ENCODE measurements around the gene ACBD6. TPM values are rescaled to one million over a fixed set of nuclear protein-coding genes. Genes with fewer than 3 reads are reported as not detected.

Gene ACBD6
- total RNA-seq, 1 donor from 2014 or later: 57.5 TPM

DNA sequence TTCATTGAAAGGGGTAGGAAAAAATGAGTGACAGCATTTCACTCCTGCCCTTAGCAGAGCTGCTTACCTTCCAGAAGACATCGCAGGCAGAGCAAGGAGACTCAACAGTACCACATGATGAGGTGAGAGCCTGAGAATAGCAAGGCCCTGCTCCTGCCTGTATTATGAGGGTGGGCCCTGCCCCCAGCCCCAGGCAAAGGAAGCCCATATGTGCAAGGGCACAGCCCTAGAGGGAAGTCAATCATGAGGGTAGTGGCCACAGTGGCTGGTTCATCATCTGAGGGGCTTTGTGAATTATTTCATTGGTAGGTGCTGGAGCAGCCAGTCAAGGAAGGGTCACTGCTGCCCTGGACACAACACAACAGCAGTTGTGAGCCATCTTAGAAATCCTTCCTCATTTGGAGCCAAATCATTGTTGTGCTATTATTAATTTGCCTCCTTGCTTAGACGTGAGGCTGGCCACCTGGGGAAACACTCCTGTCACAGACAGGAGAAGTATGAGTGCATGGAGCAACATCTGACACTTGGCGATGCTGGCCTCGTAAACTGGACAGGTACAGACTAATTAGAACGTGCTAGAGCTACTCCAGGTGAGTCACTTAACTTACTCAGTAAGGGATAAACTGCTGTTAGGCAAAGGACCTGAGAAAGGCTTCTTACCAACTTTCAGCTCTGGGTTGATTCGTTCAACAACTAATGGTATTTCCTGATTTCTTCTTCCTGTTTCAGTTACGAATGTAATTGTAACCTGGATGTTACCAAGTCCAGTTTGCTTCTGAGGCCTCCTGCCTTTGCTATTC lies 22.7 kb upstream of the ACBD6 start:
- Mint-ChIP-seq H3K9me3 (ENCODE audit: unreplicated experiment) (no peaks in the 10 kb centered on the region), H3K4me1 (ENCODE audit: unreplicated experiment) (peaks cover 43% of the 10 kb centered on the region), H3K36me3 (ENCODE audit: unreplicated experiment) (no peaks in the 10 kb centered on the region), H3K27ac (ENCODE audit: unreplicated experiment) (peak overlapping the region; percentile 53), H3K27me3 (ENCODE audit: unreplicated experiment) (no peaks in the 10 kb centered on the region), H3K4me3 (ENCODE audit: unreplicated experiment) (no peak overlapping the region)
- DNase-seq (ENCODE audit: extremely low spot score, unreplicated experiment): no peak
- TF ChIP-seq, protein P1, sequence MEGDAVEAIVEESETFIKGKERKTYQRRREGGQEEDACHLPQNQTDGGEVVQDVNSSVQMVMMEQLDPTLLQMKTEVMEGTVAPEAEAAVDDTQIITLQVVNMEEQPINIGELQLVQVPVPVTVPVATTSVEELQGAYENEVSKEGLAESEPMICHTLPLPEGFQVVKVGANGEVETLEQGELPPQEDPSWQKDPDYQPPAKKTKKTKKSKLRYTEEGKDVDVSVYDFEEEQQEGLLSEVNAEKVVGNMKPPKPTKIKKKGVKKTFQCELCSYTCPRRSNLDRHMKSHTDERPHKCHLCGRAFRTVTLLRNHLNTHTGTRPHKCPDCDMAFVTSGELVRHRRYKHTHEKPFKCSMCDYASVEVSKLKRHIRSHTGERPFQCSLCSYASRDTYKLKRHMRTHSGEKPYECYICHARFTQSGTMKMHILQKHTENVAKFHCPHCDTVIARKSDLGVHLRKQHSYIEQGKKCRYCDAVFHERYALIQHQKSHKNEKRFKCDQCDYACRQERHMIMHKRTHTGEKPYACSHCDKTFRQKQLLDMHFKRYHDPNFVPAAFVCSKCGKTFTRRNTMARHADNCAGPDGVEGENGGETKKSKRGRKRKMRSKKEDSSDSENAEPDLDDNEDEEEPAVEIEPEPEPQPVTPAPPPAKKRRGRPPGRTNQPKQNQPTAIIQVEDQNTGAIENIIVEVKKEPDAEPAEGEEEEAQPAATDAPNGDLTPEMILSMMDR (IDR thresholded peaks at IDR 0.05): no peak

DNA sequence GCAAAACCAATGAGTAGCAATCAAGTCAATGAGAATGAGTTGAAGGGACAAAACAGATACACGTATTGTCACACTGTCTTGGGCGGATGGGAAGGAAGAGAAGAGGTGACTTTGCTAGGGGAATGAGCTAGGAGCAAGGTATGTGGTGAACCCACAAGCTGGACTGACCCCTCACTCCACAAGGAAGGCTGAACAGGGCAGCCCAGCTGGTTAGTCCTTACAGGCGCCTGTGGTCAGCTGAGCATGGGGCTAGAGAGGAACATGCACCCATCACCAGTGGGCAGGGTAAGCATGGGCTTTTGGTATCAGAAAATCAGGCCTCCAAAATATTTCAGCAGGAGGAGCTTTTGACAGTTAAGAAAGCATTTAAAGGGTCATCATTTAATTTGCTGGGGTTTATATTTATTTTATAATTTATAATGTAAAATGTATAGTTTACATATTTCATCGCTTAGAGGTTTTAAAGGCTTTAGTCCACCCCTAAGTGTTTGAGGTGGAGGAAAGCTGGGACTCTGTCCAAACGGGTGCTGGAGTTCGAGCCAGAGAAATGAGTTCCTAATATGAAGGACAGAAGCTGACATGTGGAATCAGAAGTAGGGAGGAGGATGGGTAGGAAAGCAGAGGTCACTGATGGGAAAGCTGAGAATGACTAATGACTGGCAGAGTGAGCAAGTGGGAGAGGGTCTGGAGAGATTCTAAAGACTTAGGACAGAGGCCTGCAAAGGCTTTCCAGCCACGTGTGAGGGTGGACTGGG lies 22.0 kb upstream of the ACBD6 start:
- Mint-ChIP-seq H3K4me1 (ENCODE audit: unreplicated experiment) (peaks cover 35% of the 10 kb centered on the region), H3K27me3 (ENCODE audit: unreplicated experiment) (no peaks in the 10 kb centered on the region), H3K4me3 (ENCODE audit: unreplicated experiment) (no peak overlapping the region), H3K9me3 (ENCODE audit: unreplicated experiment) (no peaks in the 10 kb centered on the region), H3K27ac (ENCODE audit: unreplicated experiment) (no peak overlapping the region), H3K36me3 (ENCODE audit: unreplicated experiment) (no peaks in the 10 kb centered on the region)
- TF ChIP-seq, protein P1 (IDR thresholded peaks at IDR 0.05): no peak
- peak; percentile 63 for DNase-seq (ENCODE audit: extremely low spot score, unreplicated experiment)

DNA sequence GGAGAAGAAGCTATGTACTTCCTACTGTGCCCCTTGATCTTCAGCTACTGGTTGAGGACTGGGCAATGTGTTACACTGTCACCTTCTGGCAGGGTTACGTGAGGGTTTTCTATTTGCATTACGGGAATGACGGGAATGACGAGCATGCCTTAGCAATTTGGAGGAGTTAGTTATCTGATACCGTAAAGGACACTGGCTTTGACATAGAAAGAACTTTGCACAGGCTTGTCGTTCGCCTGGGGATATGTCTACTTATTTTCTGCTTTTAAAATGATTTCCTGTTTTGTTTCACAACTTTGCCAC lies 19.8 kb upstream of the ACBD6 start:
- H3K4me3 Mint-ChIP-seq (ENCODE audit: unreplicated experiment): no peak overlapping the region

DNA sequence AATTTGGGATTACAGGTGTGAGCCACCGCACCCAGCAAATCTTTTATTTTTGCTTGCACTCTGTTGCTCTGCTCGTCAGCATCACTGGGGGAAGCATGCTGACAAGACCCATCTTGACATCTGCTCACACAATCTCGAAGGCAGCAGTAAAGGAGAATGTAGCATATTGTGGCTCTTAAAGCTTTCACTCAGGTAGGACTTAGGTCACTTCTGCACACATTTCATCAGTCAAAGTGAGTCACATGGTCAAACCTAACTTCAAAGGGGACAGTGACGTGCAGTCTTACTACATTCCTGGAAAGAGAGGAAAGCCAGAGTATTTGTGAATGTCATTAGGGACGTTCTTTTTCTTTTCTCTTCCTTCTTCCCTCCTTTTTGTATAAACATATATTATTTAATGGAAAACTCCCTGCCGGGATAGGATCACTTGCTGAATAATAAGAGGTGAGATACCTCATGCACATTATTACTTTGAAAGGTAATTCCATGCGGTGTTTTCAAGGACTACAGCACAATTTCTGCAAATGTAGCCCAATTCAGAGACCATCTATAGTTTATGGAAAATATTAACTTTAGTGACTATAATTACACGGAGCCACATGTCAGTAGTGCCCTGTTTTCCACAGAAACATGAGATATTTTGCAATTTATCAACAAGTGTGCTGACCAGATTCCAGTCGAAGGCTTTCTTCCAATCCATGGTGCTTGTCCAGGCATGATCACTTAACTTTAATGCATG lies 19.3 kb upstream of the ACBD6 start:
- no peak for DNase-seq (ENCODE audit: extremely low spot score, unreplicated experiment)
- TF ChIP-seq, protein P1 (IDR thresholded peaks at IDR 0.05): no peak
- Mint-ChIP-seq H3K9me3 (ENCODE audit: unreplicated experiment) (no peaks in the 10 kb centered on the region), H3K27ac (ENCODE audit: unreplicated experiment) (no peak overlapping the region), H3K27me3 (ENCODE audit: unreplicated experiment) (no peaks in the 10 kb centered on the region), H3K36me3 (ENCODE audit: unreplicated experiment) (no peaks in the 10 kb centered on the region), H3K4me1 (ENCODE audit: unreplicated experiment) (peaks cover 24% of the 10 kb centered on the region), H3K4me3 (ENCODE audit: unreplicated experiment) (no peak overlapping the region)

More for the DNA sequence above, 19.8 kb upstream of the ACBD6 start:
- Mint-ChIP-seq H3K4me1 (ENCODE audit: unreplicated experiment) (peaks cover 25% of the 10 kb centered on the region), H3K9me3 (ENCODE audit: unreplicated experiment) (no peaks in the 10 kb centered on the region), H3K27me3 (ENCODE audit: unreplicated experiment) (no peaks in the 10 kb centered on the region), H3K36me3 (ENCODE audit: unreplicated experiment) (no peaks in the 10 kb centered on the region), H3K27ac (ENCODE audit: unreplicated experiment) (no peak overlapping the region)
- TF ChIP-seq, protein P1 (IDR thresholded peaks at IDR 0.05): no peak
- DNase-seq (ENCODE audit: extremely low spot score, unreplicated experiment): no peak

DNA sequence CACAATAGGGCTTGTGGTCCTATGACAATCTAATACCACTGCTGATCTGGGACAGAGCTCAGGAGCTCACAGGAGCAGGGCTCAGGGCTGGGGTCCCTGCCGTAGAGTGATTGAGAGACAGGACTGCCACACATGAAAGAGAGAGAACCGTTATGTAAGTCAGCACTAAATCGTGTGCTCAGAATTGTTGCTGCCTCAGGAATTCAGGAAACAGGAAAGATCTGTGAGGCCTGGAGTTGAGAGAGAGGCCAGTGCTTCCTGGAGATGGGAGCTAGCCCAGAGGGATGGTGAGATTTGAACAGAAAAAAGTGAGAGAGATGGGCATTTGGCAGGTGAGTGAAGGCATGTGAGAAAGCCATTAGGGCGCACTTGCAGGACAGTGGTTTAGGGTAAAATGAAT lies 17.5 kb upstream of the ACBD6 start:
- Mint-ChIP-seq H3K36me3 (ENCODE audit: unreplicated experiment) (no peaks in the 10 kb centered on the region), H3K27me3 (ENCODE audit: unreplicated experiment) (no peaks in the 10 kb centered on the region), H3K27ac (ENCODE audit: unreplicated experiment) (no peak overlapping the region), H3K4me1 (ENCODE audit: unreplicated experiment) (peaks cover 22% of the 10 kb centered on the region), H3K9me3 (ENCODE audit: unreplicated experiment) (no peaks in the 10 kb centered on the region), H3K4me3 (ENCODE audit: unreplicated experiment) (no peak overlapping the region)
- no peak for DNase-seq (ENCODE audit: extremely low spot score, unreplicated experiment)
- TF ChIP-seq, protein P1 (IDR thresholded peaks at IDR 0.05): no peak

All from osteocyte (in vitro differentiated cells).